K562 (cell line): ENCODE measurements around the gene EHBP1. TPM values are rescaled to one million over a fixed set of nuclear protein-coding genes. Genes with fewer than 3 reads are reported as not detected.

Experiments
- ATF1 ChIP-seq, 2 experiments: fragments of 450-650 bp in 1 of 2; IDR thresholded peaks; 2 replicates each; pipeline ENCODE4 v1.6.1; 2016; ENCODE audit warnings: missing compliant biosample characterization in 1 of 2, missing genetic modification characterization in 1 of 2
- CUX1 ChIP-seq: fragments of 200-800 bp; sonication (Bioruptor generic); IDR thresholded peaks from 2 replicates; pipeline ENCODE4 v1.6.1; 2016; ENCODE audit warnings: missing genetic modification characterization, missing compliant biosample characterization
- GTF2F1 ChIP-seq: IDR thresholded peaks from 2 replicates; pipeline ENCODE4 v1.6.1; 2011; ENCODE audit warnings: low read depth, low read length, improper control_type of control experiment
- HOMEZ ChIP-seq: fragments of 250-450 bp; sonication (Bioruptor Pico); IDR thresholded peaks from 2 replicates; pipeline ENCODE4 v1.4.0; 2020; ENCODE audit warnings: mild to moderate bottlenecking, moderate library complexity
- KLF10 ChIP-seq: fragments of 250-450 bp; sonication (Bioruptor Pico); IDR thresholded peaks from 2 replicates; pipeline ENCODE4 v1.6.1; 2021; ENCODE audit warnings: matching md5 sums
- MAFG ChIP-seq: fragments of 450-650 bp; conservative IDR thresholded peaks from 2 replicates; pipeline ENCODE4 v1.6.1; 2016; ENCODE audit warnings: missing genetic modification characterization, missing compliant biosample characterization
- NCOA6 ChIP-seq: fragments of 450-650 bp; IDR thresholded peaks from 2 replicates; pipeline ENCODE4 v1.6.1; 2017; ENCODE audit warnings: mild to moderate bottlenecking
- SMARCA5 ChIP-seq: fragments of 450-650 bp; IDR thresholded peaks from 2 replicates; pipeline ENCODE4 v1.6.1; 2016
- ZNF408 ChIP-seq: fragments of 250-450 bp; sonication (Bioruptor Pico); IDR thresholded peaks from 2 replicates; pipeline ENCODE4 v1.4.0; 2020; ENCODE audit warnings: low read depth, mild to moderate bottlenecking, moderate library complexity
- ZNF589 ChIP-seq: fragments of 200-800 bp; sonication (Bioruptor generic); IDR thresholded peaks from 2 replicates; pipeline ENCODE4 v1.6.1; 2016; ENCODE audit warnings: low read depth, missing genetic modification characterization, missing compliant biosample characterization
- polyA plus RNA-seq, 8 experiments: library from polyadenylated mRNA; depleted of rRNA in 4 of 8; stranded (reverse) in 5 of 8; unstranded in 3 of 8; fragments of >200 nt; fragmentation: Nextera tagmentation in 2 of 8; fragmentation: Illumina TruSeq in 1 of 8; extraction: Ambion mirVana in 2 of 8; extraction: Trizol in 1 of 8; gene quantifications; 2 replicates each; pipeline versions ENCODE4 v1.2.1 to v1.2.3, GENCODE V29; 2011 to 2014; ENCODE audit warnings: inconsistent platforms in 1 of 8, missing spikeins in 1 of 8
- total RNA-seq, 7 experiments: library from RNA; depleted of rRNA in 6 of 7; stranded (reverse); fragments of >200 nt in 6 of 7; fragmentation: Illumina TruSeq in 2 of 7; extraction: Trizol in 2 of 7; gene quantifications; 2 replicates each; pipeline versions ENCODE4 v1.2.1 to v1.2.3, GENCODE V29; 2011 to 2021; ENCODE audit warnings: low replicate concordance in 1 of 7
- TF ChIP-seq, protein P1 (sequence below): fragments of 250-450 bp; sonication (Bioruptor Pico); IDR thresholded peaks from 2 replicates; pipeline ENCODE4 v1.5.0; 2022; ENCODE audit warnings: mild to moderate bottlenecking
- TF ChIP-seq, protein P2 (sequence below): sonication (generic); formaldehyde crosslinking; IDR thresholded peaks from 2 replicates; pipeline ENCODE4 v1.5.0; 2020; ENCODE audit warnings: missing genetic modification reagents

EHBP1 gene
- total and polyA plus RNA-seq, 9 of the 15 experiments (the other 6 are each of a cell fraction or from before 2014, with no cell fraction given): 8.9 to 26.6 (median 19.3) TPM

- TF ChIP-seq, protein P1, sequence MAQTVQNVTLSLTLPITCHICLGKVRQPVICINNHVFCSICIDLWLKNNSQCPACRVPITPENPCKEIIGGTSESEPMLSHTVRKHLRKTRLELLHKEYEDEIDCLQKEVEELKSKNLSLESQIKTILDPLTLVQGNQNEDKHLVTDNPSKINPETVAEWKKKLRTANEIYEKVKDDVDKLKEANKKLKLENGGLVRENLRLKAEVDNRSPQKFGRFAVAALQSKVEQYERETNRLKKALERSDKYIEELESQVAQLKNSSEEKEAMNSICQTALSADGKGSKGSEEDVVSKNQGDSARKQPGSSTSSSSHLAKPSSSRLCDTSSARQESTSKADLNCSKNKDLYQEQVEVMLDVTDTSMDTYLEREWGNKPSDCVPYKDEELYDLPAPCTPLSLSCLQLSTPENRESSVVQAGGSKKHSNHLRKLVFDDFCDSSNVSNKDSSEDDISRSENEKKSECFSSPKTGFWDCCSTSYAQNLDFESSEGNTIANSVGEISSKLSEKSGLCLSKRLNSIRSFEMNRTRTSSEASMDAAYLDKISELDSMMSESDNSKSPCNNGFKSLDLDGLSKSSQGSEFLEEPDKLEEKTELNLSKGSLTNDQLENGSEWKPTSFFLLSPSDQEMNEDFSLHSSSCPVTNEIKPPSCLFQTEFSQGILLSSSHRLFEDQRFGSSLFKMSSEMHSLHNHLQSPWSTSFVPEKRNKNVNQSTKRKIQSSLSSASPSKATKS (CRISPR knock-in tag): no peak
- TF ChIP-seq, protein P2, sequence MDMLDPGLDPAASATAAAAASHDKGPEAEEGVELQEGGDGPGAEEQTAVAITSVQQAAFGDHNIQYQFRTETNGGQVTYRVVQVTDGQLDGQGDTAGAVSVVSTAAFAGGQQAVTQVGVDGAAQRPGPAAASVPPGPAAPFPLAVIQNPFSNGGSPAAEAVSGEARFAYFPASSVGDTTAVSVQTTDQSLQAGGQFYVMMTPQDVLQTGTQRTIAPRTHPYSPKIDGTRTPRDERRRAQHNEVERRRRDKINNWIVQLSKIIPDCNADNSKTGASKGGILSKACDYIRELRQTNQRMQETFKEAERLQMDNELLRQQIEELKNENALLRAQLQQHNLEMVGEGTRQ: no peak
- no peak for TF ChIP-seq KLF10
- no peak for TF ChIP-seq ATF1 (CRISPR knock-in tag; IDR thresholded peaks at IDR 0.05)
- no peak for TF ChIP-seq ATF1 (tag; IDR thresholded peaks at IDR 0.05)
- no peak for TF ChIP-seq HOMEZ (CRISPR knock-in tag)
- no peak for TF ChIP-seq ZNF408 (CRISPR knock-in tag)
- no peak for TF ChIP-seq MAFG (tag)
- TF ChIP-seq NCOA6: no peak
- TF ChIP-seq GTF2F1: no peak
- TF ChIP-seq SMARCA5: no peak
- no peak for TF ChIP-seq ZNF589 (CRISPR knock-in tag)
- TF ChIP-seq CUX1 (CRISPR knock-in tag): no peak
These were observed 577 bp downstream of the EHBP1 start (continued) for GRCh38 chr2:62705859-62706720.
